Mucosa of stomach (tissue), 1 donor: ENCODE measurements around the gene SCD.

Source experiments
- H3K27me3 ChIP-seq: one replicate; pipeline ENCODE4 v1.7.0; 2013; ENCODE audit warnings: mild to moderate bottlenecking, low read length; ENCODE audit not compliant: control insufficient read depth, insufficient read depth
- H3K36me3 ChIP-seq: one replicate; pipeline ENCODE4 v1.7.0; 2013; ENCODE audit warnings: low read length; ENCODE audit not compliant: control insufficient read depth, insufficient read depth
- H3K4me1 ChIP-seq: one replicate; pipeline ENCODE4 v1.7.0; 2013; ENCODE audit warnings: mild to moderate bottlenecking, low read length; ENCODE audit not compliant: control insufficient read depth, insufficient read depth
- H3K4me3 ChIP-seq: one replicate; pipeline ENCODE4 v1.7.0; 2013; ENCODE audit warnings: low read length
- H3K9ac ChIP-seq: one replicate; pipeline ENCODE4 v1.7.0; 2013; ENCODE audit warnings: mild to moderate bottlenecking, low read length, moderate library complexity
- H3K9me3 ChIP-seq: one replicate; pipeline ENCODE4 v1.7.0; 2013; ENCODE audit warnings: mild to moderate bottlenecking, low read length, moderate library complexity; ENCODE audit not compliant: control insufficient read depth
- donor health status: Pancreatic carcinoma.

SCD gene

GRCh38 chr10:100327007-100327717 lies 19.9 kb upstream of the SCD start:
- Histone ChIP-seq H3K36me3 (no peaks in the 10 kb centered on the region), H3K9ac (no peak overlapping the region), H3K4me3 (no peak overlapping the region), H3K9me3 (no peaks in the 10 kb centered on the region), H3K27me3 (peaks cover 10% of the 10 kb centered on the region), H3K4me1 (peaks cover 12% of the 10 kb centered on the region)

GRCh38 chr10:100327718-100328009 lies 19.4 kb upstream of the SCD start:
- peaks cover 12% of the 10 kb centered on the region for H3K4me1 ChIP-seq
- no peak overlapping the region for H3K4me3 ChIP-seq
- peaks cover 10% of the 10 kb centered on the region for H3K27me3 ChIP-seq
- H3K9ac ChIP-seq: no peak overlapping the region
- no peaks in the 10 kb centered on the region for H3K9me3 ChIP-seq
- no peaks in the 10 kb centered on the region for H3K36me3 ChIP-seq

GRCh38 chr10:100328198-100328597 lies 18.8 kb upstream of the SCD start:
- peaks cover 12% of the 10 kb centered on the region for H3K4me1 ChIP-seq
- H3K4me3 ChIP-seq: no peak overlapping the region
- no peaks in the 10 kb centered on the region for H3K36me3 ChIP-seq
- no peak overlapping the region for H3K9ac ChIP-seq
- H3K27me3 ChIP-seq: peaks cover 10% of the 10 kb centered on the region
- no peaks in the 10 kb centered on the region for H3K9me3 ChIP-seq

- Histone ChIP-seq H3K4me1 (peaks cover 12% of the 10 kb centered on the region), H3K9me3 (no peaks in the 10 kb centered on the region), H3K4me3 (no peak within 1 kb of the TSS), H3K36me3 (no peaks in the 10 kb centered on the region), H3K27me3 (peaks cover 12% of the 10 kb centered on the region), H3K9ac (no peak within 1 kb of the TSS)
Observed at GRCh38 chr10:100330079-100330478, 17.0 kb upstream of the SCD start, which contains the start of gene PKD2L1. PKD2L1 (minus strand) TSS chr10:100330228; CDS start chr10:100330103, 125 bp downstream.

GRCh38 chr10:100333106-100333505 lies 13.9 kb upstream of the SCD start:
- Histone ChIP-seq H3K36me3 (no peaks in the 10 kb centered on the region), H3K9me3 (no peaks in the 10 kb centered on the region), H3K4me3 (no peak overlapping the region), H3K4me1 (no peaks in the 10 kb centered on the region), H3K9ac (no peak overlapping the region), H3K27me3 (peaks cover 12% of the 10 kb centered on the region)

GRCh38 chr10:100333661-100334440 lies 13.2 kb upstream of the SCD start:
- no peak overlapping the region for H3K4me3 ChIP-seq
- no peaks in the 10 kb centered on the region for H3K36me3 ChIP-seq
- no peaks in the 10 kb centered on the region for H3K4me1 ChIP-seq
- H3K9me3 ChIP-seq: no peaks in the 10 kb centered on the region
- H3K9ac ChIP-seq: no peak overlapping the region
- peaks cover 12% of the 10 kb centered on the region for H3K27me3 ChIP-seq

- H3K27me3 ChIP-seq: peaks cover 11% of the 10 kb centered on the region
- no peaks in the 10 kb centered on the region for H3K36me3 ChIP-seq
- H3K9ac ChIP-seq: no peak overlapping the region
- no peaks in the 10 kb centered on the region for H3K9me3 ChIP-seq
- no peak overlapping the region for H3K4me3 ChIP-seq
- no peaks in the 10 kb centered on the region for H3K4me1 ChIP-seq
Observed at GRCh38 chr10:100334762-100335161, 12.3 kb upstream of the SCD start.

- Histone ChIP-seq H3K27me3 (peaks cover 3% of the 10 kb centered on the region), H3K4me1 (peaks cover 8% of the 10 kb centered on the region), H3K36me3 (no peaks in the 10 kb centered on the region), H3K4me3 (no peak overlapping the region), H3K9me3 (no peaks in the 10 kb centered on the region), H3K9ac (no peak overlapping the region)
Observed at GRCh38 chr10:100338434-100339036, 8.5 kb upstream of the SCD start.

GRCh38 chr10:100339236-100339635 lies 7.8 kb upstream of the SCD start:
- peaks cover 3% of the 10 kb centered on the region for H3K27me3 ChIP-seq
- H3K4me3 ChIP-seq: no peak overlapping the region

GRCh38 chr10:100340948-100341847 lies 5.8 kb upstream of the SCD start:
- H3K4me1 ChIP-seq: peaks cover 11% of the 10 kb centered on the region
- H3K36me3 ChIP-seq: no peaks in the 10 kb centered on the region
- H3K9me3 ChIP-seq: no peaks in the 10 kb centered on the region
- H3K4me3 ChIP-seq: no peak overlapping the region
- H3K27me3 ChIP-seq: no peaks in the 10 kb centered on the region
- no peak overlapping the region for H3K9ac ChIP-seq

More at GRCh38 chr10:100339236-100339635, 7.8 kb upstream of the SCD start:
- Histone ChIP-seq H3K9ac (no peak overlapping the region), H3K36me3 (no peaks in the 10 kb centered on the region), H3K4me1 (peaks cover 8% of the 10 kb centered on the region), H3K9me3 (no peaks in the 10 kb centered on the region)

- no peak overlapping the region for H3K4me3 ChIP-seq
- no peaks in the 10 kb centered on the region for H3K9me3 ChIP-seq
- no peak overlapping the region for H3K9ac ChIP-seq
- H3K4me1 ChIP-seq: peaks cover 12% of the 10 kb centered on the region
- no peaks in the 10 kb centered on the region for H3K27me3 ChIP-seq
- no peaks in the 10 kb centered on the region for H3K36me3 ChIP-seq
Observed at GRCh38 chr10:100341953-100342626, 4.9 kb upstream of the SCD start.
